HK-2 (cell line): Measurements from ENCODE around the gene VAPA.

Source experiments
- DNase-seq: peaks from one replicate; pipeline ENCODE4 v3.0.0-alpha.2; 2018; ENCODE audit not compliant: unreplicated experiment

VAPA gene

DNA sequence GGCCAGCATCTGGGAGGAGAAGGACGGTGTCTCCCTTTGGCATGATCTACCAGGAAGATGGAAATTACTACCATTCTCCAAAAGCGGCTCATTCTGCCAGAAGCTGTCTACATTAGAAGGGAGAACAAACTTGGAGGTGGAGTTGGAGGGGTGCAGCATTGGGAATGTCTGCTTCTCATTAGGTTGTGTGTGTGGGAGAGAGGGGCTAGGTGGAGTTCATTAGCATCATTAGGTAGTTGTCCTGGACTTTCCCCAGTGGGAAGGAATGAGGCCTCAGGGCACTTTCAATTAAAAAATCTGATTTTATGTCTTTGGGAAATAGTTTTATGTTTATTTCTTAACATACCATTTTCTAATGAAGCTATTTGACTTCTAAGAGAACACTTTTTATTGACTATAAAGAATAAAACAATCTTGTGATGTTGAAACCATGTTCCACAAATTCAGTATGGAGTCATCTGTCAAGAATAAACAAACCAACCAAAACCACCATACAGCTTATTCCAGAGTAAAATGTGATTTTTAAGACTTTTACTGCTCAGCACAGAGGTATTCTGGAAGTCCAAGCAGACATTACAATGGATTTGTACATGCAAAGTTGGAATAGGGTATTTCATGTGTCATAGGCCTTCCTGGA lies 60.6 kb downstream of the VAPA start:
- DNase-seq = no peak

DNA sequence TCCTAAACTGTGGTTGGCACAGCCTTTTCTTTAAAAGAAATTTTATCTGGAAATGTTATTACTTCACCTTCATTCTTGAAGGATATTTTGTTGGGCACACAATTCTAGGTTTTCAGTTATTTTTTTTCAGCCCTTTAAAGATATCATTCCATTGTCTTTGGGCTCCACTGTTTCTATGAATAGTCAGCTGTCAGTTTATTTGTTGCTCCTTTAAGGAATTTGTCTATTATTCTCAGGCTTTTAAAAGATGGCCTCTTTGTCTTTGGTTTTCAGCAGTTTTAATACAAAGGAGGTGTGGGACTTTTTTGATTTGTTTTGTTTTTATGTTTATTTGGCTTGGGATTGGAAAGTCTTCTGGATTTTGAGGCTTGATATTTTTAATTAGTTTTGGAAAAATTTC lies 61.8 kb downstream of the VAPA start:
- DNase-seq = no peak

DNA sequence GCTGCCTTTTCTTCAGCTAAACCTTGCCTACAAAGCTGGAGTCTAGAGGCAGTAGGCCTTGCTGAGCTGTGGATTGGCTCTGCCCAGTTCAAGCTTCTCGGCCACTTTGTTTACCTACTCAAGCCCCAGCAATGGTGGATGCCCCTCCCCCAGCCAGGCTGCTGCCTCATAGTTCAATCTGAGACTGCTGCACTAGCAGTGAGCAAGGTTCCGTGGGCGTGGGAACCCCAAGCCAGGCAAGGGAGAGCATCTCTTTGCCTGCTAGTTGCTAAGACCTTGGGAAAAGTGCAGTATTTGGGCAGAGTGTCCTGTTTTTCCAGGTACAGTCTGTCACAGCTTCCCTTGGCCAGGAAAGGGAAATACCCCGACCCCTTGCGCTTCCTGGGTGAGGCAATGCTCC lies 68.9 kb downstream of the VAPA start:
- DNase-seq = no peak

DNA sequence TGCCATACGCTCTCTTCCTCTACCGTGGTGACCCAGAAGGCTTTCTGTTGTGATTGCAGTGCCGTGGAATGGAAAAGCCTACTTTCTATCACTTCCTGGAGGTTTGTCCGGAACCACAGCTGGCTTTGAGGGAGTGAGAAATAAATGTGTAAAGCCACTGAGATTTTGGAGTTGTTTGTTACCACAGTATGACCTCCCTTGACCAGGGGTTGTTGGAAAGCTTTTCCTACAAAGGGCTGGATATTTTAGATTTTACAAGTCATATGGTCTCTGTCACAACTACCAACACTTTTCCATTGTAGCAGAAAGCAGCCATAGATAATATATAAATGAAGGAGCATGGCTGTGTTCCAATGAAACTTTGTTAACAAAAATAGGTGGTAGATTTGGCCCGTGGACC lies 70.3 kb downstream of the VAPA start:
- DNase-seq = no peak

DNA sequence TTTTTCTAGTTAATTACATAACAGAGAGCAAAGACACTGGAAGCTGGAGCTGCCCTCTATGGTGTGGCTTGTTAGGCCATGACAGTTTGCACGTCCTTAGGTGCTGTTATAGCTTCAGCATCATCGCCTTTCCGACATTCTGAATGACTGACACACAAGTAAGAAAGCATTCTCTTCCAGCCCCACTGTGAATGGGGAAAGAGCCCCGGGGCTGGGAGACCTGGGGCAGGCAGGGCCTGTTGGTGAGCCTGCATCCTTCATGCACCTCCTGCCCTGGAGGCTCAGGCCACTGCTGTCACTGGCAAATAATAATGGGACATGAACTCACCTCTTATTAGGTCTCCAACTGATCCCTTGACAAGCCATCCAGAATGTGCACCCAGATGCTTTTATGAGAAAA lies 71.8 kb downstream of the VAPA start:
- DNase-seq = no peak

DNA sequence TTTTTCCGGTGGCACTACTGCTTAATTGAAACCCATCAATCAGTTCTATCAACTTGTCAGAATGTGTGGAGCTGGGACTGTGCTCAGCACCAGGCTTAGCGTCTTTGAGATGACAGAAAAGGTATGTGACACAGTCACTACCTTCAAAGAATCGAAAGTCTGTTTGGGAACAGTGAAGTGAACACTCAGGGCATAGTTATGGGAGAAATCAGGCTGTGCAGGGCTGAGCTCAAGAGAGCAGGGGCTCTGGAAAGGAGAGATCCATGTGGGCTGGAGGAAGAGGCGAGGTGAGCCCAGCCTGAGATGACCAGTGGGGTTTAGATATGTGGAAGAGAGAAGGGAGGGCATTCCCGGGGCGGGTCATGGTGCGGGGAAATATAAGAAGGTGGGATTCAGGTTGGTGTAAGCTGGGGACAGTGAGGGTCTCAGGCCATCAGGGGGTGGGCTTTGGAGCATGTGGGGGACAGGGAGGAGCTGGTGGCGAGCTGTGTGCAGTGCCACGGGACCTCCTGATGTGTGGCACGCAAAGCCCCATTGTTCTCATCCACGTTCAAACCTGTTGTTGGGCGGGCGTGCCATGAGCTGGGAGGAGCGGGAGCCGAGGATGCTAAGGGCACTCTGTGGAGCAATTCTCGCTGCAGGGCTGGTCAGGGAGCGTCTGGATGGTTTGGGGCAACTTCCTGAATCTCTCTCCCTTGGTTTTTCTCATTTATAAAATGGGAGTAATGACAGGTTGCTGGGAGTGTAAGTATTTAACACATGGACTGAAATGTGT lies 72.5 kb downstream of the VAPA start:
- no peak for DNase-seq

DNA sequence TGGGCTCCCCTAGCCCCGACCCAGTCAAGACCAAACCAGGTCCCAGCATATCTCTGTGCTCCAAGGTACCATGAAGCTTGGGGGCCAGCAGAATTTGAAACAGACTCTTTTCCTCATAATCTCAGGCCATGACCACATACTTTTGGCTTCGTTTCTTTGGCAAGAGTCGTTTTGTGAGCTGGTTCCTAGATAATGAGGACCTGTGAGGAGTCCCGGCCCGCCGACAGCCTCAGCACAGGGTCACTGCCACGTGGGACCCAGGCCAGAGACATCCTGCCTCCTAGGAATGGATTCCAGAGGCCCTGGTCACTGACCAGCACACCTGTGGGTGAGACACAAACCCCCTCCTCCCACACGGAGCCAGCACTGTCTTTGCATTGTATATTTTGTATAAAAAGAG lies 73.5 kb downstream of the VAPA start:
- DNase-seq = no peak

DNA sequence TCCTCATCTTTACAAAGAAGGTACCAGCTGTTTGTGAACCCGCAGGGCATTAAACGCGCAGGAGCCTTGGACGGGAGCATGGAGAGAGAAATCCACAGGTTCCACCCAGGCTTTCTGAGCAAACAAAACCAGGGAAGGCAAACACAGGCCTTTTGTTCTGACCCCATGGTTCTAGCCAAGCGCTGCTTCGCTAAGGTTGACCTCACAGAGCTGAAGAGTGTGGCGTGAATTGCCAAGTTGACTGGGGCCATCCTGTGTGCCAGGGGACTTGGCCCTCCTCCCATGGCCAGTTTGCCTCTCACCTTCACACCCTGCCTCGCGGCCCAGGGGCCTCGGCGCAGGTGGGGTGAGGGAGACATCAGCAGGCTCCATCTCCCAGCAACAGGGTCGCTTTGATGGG lies 74.1 kb downstream of the VAPA start:
- DNase-seq = no peak

DNA sequence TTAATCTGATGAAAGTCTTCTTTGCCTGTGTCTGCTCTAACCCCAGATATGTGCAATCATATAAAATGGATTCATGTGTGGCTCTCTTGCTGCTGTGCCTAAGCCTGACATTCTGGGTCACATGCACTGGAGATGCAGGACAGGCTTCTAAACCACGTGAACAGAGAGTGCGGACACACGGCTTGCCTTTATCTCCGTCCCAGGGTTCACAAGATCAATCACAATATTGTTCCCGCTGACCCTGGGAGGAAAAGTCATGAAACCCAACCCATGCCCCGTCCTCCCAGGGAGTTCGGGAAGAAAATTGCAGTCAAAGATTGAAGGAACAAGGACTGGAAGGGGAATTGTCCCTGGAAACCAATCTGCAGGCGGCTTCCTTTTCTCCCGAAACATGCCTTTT lies 74.8 kb downstream of the VAPA start:
- DNase-seq = no peak

DNA sequence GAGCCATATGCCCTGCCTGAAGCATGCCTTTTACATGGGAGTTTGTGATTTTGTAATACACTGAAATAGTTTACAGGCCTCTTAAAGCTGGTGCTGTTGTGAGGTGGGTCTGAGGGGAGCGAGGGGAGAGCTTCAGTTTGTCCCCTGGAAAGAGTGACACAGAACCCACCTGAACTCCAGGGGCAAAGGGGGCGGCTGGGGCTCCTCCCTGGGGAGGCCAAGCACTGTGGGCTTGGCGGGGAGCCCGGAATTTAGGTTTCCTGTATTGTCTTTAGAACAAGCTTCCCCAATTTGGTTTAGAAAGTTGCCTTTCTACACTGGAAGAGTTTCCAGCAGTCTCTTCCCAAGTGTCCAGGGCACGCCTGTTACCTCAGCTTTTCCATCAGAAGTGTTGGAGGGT lies 75.7 kb downstream of the VAPA start:
- no peak for DNase-seq

DNA sequence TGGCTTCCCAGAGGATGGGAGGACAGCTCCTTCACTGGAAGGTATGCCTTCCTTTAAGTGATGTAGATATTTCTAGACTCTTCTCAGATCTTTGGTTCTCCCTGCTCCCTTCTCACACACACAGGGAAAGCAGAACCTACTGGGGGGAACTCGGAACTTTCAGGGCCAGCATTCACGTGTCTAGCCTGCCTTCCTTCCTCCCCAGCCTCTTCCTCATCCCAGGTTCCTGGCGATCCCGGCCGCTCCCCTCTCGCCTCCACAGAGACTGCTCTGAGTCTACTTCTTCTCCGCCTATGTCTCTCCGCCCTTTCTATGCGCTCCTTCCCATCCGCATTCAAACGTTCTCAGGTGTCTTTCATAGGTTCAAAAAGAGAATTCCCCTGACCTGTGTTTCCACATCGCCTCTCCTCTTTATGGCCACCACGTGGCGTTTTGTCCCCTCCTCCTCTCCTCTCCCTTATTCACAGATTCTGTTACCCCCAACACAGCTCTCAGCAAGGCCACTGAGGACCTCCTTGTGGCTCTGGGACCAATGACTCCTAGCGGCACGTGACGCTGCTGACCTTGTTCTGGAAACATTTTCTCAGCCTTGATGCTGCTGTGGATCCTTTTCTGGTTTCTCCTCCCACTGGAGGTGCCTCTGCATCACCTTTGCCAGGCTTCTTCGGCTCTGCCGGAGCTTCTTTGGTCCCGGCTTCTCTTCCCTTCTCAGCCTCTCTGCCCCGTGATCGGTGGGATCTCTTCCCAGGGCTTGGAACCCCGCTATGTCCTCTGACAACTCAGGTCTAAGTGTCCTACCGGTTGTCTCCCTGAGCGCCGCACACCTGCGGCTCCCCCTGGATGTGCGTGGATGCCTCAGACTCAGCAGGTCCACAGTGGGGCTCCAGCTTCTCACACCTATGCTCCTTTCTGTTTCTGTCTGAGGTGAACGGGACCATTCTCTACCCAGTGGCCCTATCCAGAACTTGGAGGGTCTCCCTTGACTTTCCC lies 77.5 kb downstream of the VAPA start:
- no peak for DNase-seq

DNA sequence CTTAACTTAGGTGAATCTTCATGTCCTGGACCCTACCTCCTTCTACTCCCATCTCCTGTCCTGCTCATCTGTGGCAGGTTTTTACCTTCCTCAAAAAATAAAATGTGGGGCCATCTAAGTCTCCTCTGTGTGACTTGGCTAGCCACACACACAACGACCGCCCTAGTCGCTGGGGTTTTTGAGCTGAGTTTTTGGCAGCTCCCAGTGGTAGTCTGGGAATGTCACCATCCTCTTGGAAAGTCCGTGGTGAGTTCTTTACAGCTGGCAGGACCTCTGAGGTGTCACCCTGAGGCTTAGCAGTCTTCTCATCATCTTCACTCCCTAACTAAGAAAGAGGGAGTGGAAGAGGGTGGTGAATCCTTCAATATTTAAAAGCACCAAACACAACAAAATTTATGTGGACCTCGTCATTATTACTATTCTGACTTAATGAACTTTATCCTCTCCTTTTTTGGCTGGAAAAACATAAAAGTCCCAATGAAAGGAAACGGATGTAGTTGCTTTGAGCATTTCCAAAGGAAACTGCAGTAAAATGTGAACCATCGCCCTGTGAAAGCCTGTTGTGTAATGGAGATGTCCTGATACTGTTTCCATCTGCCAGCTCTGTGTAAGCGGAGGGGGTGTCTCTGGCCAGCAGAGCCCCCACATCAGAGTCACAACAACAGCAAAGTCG lies 78.6 kb downstream of the VAPA start:
- DNase-seq = no peak

DNA sequence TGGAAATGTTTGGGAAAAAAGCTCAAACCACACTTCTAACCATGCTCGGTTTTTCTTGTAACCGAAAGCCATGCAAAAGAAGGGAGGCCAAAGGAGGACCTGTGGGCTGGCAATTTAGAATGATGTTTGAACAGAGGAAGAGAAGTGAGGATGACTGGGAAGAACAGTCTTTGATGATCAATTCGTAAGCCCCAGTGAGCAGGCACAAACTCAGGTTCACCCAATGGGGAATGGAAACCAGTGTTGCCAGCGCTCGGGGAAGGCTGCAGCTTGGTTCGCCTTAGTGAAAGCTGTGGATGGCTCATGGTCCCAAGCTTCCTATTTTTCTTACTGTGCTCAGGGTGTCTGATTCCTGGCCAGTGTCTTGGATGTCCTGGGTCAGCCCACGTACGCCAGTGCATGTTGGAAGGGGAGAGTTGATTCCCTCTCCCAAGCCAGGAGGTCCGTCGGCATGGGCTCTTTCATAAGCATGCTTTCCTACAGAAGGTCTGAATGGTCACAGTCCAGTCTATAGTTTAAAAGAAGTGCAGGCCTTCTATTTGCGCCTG lies 79.2 kb downstream of the VAPA start:
- DNase-seq = no peak

DNA sequence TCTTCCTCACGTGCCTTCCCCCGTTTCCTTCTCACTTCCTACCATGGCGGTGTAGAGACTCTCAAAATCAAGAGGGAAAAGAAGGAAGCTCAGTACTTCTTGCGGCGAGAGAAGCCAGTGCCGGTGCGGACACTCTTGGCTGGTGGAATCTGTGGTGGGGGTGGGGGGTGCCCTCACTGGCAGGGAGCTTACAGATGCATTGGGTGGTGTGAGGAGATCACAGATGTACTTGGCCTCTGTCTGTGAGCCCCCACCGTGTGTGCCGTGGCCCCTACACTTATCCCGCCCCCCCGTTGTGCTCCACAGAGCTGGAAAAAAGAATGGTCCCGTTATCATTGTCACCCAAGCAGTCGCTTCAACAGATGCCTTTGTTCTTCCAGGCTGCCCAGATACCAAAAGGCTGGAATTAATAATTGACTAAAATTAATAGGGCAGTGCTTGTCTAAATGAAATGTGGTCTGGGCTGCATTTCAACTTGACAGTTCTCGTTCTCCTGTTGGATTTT lies 79.8 kb downstream of the VAPA start:
- DNase-seq = no peak

DNA sequence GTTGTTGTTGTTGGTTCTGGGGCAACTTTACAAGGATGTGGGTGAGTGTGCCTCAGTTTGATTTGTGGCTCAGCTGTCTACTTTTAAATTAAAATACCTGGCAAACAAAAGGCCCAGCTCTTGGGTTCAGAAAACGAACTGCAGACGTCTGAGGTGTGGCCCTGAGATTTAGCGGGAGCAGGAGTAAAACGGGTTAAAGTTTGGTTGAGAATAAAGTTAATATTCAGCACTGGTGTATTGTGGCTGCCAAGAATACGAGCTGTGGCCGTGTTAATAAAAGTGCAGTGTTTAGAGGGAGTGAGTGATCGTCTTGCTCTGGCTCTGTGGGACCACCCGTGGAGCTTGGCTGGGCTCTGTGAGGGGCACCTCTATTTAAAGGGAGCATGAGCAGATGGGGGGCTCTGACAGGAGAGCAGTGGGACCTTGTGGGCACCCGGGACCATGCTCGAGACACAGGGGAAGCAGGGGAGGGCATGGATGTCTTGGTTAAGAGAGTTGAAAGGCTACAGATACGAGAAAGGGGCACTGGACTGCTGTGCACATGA lies 80.3 kb downstream of the VAPA start:
- no peak for DNase-seq

DNA sequence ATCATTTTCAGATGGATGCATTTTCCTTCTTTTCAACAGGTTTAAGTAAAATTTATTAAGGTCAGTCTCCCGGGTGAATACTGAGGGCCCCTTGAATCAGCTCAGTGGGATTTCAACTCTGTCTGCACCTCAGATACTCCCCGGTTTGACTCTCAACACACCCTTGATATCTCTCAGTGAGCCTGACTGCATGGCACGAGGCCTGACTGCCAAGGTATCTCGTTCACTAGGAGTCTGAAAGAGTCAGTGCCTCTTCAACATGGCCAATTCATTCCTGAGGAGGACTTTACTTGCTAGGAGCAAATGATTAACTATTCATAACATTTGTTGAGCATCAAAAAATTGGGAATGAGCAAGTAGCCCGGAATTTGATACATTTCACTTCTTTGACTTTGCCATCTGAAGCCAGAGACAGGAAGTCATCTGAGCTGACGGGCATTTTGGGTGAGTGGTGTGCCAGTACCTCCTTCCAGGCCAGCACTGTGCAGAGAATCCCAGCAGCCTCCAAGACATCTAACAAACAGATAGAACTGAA lies 81.0 kb downstream of the VAPA start:
- no peak for DNase-seq

DNA sequence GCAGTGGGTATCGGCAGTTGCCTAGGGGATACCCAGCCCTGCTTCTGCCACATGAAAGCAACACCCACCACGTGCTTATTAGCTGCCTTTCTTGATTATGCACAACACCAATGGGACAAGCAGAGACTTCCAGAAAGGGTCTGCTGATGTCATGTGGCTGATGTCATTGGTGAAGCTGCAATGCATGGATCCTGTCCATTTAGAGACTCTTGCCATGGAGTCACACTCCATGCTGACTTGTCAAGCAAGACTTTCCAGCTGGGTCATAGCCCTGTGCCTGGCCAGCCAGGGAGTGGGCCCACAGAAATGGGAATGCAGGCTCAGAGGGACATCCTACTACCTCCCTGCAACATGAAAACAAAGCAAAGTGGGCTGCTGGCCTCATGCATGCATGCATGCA lies 81.8 kb downstream of the VAPA start:
- no peak for DNase-seq

DNA sequence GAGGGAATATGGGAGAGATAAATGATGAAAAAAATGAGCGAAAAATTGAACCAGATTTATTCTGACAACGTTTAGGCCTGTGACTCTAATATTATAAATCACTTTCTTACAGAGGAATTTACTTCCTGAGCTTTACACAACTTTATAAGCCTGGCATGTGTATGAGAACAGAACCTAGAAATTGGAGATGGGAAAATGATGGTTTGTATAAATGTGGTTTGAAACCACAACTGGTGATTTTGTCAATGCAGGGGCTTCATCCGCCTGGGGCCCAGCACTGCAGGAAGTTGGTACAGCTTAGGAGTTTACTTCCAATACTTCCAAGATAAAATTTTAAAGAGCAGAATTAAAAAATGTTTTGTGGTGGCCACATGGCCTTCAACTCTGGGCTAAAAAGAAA lies 82.3 kb downstream of the VAPA start:
- DNase-seq = no peak

DNA sequence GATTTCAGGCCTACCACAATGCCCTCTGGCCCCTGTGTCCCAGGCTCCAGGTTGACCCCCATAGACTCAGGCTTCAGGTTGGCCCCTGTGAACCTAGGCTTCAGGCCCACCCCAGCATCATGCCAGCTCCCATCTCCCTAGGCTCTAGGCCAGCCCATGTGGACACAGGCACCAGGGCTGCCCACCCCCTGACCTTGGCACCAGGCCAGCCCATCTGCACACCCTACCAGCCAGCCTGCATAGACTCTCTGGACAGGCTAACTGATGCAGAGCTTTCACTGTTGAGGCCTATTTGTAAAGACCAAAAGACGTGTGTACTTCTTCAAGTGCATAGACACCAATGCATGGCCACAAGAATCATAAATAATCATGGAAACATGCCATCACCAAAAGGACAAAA lies 83.9 kb downstream of the VAPA start:
- no peak for DNase-seq

DNA sequence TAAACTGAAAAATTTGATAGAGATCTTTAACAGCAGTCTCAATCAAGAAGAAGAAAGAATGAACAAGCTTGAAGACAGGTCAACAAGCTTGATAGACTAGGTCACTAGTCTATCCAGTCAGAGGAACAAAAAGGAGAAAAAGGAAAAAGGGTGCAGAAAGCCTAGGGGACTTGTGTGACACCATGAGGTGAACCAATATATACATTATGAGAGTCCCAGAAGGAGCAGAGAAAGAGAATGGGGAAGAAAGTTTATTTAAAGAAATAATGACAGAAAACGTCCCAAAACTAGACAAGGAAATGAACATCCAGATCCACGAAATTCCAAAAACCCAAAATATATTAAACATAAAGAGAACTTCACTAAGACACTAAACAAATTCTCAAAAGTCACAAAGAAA lies 84.5 kb downstream of the VAPA start:
- DNase-seq = no peak

DNA sequence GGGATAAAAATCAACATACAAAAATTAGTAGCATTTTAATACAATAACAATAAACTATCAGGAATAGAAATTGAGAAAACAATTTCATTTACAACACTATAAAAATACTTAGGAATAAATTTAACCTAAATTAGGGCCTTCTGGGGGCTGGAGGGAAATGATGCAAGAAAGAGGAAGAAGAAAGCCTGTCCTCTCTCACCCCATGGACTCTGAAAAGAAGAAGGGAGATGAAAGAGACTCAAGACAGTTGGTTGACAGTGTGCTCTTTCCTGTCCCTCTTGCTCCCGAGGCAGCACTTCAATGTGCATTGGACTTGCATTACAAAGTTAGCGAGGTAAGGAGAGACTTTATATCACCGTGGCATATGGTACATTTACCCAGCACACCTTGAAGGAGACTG lies 88.5 kb downstream of the VAPA start:
- no peak for DNase-seq
